ENCODE measurements around the gene AHI1. TPM values are rescaled to one million over a fixed set of nuclear protein-coding genes. Genes with fewer than 3 reads are reported as not detected.
"Not testable (repeated sequence)": the region's sequence is repeated elsewhere in the genome, so short reads cannot be mapped to it uniquely, and the experiment has no call there.

Gene AHI1
- total and polyA plus RNA-seq, 2 donors (not counting 1 experiment from before 2014, with no cell fraction given), result 8.3 to 61.7 TPM

DNA sequence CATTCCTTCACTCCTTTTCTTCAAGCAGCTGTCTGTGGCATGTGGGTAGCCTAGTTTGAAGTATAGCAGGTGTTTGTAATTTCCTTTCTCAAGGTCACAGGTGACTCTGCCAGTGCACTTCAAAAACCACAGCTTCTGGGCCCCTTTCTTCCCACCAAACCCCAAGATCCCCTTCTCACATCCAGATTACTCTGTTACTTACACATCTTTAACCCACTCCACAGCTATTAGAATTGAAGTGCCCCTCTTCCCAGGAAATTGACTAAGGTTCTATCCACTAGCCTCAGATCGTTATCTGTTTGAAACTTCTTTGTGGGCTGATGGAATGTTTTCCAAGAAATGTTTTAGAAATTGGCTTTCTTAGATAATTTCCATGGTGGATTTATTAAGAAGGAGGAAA is 150.8 kb downstream of the AHI1 start:
- no peak for ATAC-seq (ENCODE audit: low read depth)
- H3K9me3 Mint-ChIP-seq (ENCODE audit: insufficient read depth), result no peaks in the 10 kb centered on the region

DNA sequence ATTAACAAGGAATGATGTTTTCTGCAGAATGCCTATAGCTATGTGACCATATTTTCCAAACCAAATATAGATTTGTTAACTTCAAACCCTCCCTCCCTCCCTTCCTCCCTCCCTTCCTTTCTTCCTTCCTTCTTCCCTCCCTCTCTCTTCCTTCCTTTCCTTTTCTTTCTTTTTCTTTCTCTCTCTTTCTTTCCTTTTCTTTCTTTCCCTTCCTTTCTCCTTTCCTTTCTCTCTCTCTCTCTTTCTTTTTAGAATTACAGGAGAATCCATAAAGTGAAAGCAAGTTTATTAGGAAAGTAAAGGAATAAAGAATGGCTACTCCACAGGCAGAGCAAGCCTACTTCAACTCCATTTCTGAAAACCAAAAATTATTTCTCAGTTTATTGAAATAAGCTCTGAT is 153.0 kb downstream of the AHI1 start:
- Histone ChIP-seq H3K9ac (ENCODE audit: low read length) (no peak overlapping the region), H2AFZ (ENCODE audit: insufficient read depth, low read depth, low read length, poor library complexity, severe bottlenecking) (no peak overlapping the region), H3K27ac (ENCODE audit: low read length in 2 of 2) (no peak overlapping the region), H3K9me3 (ENCODE audit: control extremely low read depth in 1 of 3, control insufficient read depth in 2 of 3, insufficient read depth in 1 of 3, low read length in 2 of 3) (peaks cover 0 to 4% (median 0%) of the 10 kb centered on the region in 3 donors), H4K20me1 (ENCODE audit: control insufficient read depth, insufficient read depth, low read length, poor library complexity, severe bottlenecking) (no peaks in the 10 kb centered on the region), H3K4me3 (ENCODE audit: control extremely low read depth in 1 of 5, extremely low read depth in 1 of 5, insufficient read depth in 1 of 5, low read depth in 2 of 5, low read length in 4 of 5) (no peak overlapping the region), H3K79me2 (ENCODE audit: control insufficient read depth, insufficient read depth, low read length) (no peaks in the 10 kb centered on the region), H3K36me3 (replicated peaks in 1 of 2; ENCODE audit: control extremely low read depth in 1 of 2, control insufficient read depth in 1 of 2, extremely low read depth in 1 of 2, insufficient read depth in 2 of 2, low read length in 1 of 2) (no peaks in the 10 kb centered on the region), H3K4me1 (ENCODE audit: control insufficient read depth in 2 of 2, insufficient read depth in 2 of 2, low read length in 2 of 2) (no peaks in the 10 kb centered on the region), H3K4me2 (replicated peaks; ENCODE audit: low read depth, low read length, poor library complexity, severe bottlenecking) (no peak overlapping the region), H3K27me3 (replicated peaks in 1 of 4; ENCODE audit: control extremely low read depth in 1 of 4, control insufficient read depth in 3 of 4, insufficient read depth in 4 of 4, low read length in 3 of 4) (no peaks in the 10 kb centered on the region)
- intact Hi-C loops (cut with micrococcal nuclease), result no loop called here
- Mint-ChIP-seq H3K4me3 (no peak overlapping the region), H3K4me1 (peaks cover 5% of the 10 kb centered on the region), H3K27me3 (no peaks in the 10 kb centered on the region), H3K27ac (no peak overlapping the region), H3K9me3 (ENCODE audit: insufficient read depth) (no peaks in the 10 kb centered on the region)
- ChIA-PET CTCF (interaction anchor here (0.7 to 0.8 kb wide), 2 partner anchors 9 to 788 kb away, joined by 3 read pairs; no protein-coding TSS in a partner anchor), POLR2A (interaction anchor here (0.6 kb wide), 1 partner anchor 164 kb away, joined by 3 read pairs; no protein-coding TSS in a partner anchor)
- no peak for TF ChIP-seq EZH2 (IDR thresholded peaks at IDR 0.05; ENCODE audit: borderline replicate concordance, insufficient read depth, low read depth, low read length, poor library complexity, severe bottlenecking)
- TF ChIP-seq, protein P1, sequence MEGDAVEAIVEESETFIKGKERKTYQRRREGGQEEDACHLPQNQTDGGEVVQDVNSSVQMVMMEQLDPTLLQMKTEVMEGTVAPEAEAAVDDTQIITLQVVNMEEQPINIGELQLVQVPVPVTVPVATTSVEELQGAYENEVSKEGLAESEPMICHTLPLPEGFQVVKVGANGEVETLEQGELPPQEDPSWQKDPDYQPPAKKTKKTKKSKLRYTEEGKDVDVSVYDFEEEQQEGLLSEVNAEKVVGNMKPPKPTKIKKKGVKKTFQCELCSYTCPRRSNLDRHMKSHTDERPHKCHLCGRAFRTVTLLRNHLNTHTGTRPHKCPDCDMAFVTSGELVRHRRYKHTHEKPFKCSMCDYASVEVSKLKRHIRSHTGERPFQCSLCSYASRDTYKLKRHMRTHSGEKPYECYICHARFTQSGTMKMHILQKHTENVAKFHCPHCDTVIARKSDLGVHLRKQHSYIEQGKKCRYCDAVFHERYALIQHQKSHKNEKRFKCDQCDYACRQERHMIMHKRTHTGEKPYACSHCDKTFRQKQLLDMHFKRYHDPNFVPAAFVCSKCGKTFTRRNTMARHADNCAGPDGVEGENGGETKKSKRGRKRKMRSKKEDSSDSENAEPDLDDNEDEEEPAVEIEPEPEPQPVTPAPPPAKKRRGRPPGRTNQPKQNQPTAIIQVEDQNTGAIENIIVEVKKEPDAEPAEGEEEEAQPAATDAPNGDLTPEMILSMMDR (IDR thresholded peaks at IDR 0.05), result no peak
- no peak for DNase-seq
- no peak for ATAC-seq (ENCODE audit: low read depth)

More for the DNA sequence above, 150.8 kb downstream of the AHI1 start:
- H3K4me1 Mint-ChIP-seq, result peaks cover 5% of the 10 kb centered on the region
- Histone ChIP-seq H3K36me3 (replicated peaks in 1 of 2; ENCODE audit: control extremely low read depth in 1 of 2, control insufficient read depth in 1 of 2, extremely low read depth in 1 of 2, insufficient read depth in 2 of 2, low read length in 1 of 2) (no peaks in the 10 kb centered on the region), H2AFZ (ENCODE audit: insufficient read depth, low read depth, low read length, poor library complexity, severe bottlenecking) (no peak overlapping the region), H4K20me1 (ENCODE audit: control insufficient read depth, insufficient read depth, low read length, poor library complexity, severe bottlenecking) (no peaks in the 10 kb centered on the region), H3K79me2 (ENCODE audit: control insufficient read depth, insufficient read depth, low read length) (no peaks in the 10 kb centered on the region), H3K4me1 (ENCODE audit: control insufficient read depth in 2 of 2, insufficient read depth in 2 of 2, low read length in 2 of 2) (no peaks in the 10 kb centered on the region), H3K9ac (ENCODE audit: low read length) (no peak overlapping the region), H3K9me3 (ENCODE audit: control extremely low read depth in 1 of 3, control insufficient read depth in 2 of 3, insufficient read depth in 1 of 3, low read length in 2 of 3) (no peaks in the 10 kb centered on the region), H3K4me3 (ENCODE audit: control extremely low read depth in 1 of 5, extremely low read depth in 1 of 5, insufficient read depth in 1 of 5, low read depth in 2 of 5, low read length in 4 of 5) (no peak overlapping the region), H3K27me3 (replicated peaks in 1 of 4; ENCODE audit: control extremely low read depth in 1 of 4, control insufficient read depth in 3 of 4, insufficient read depth in 4 of 4, low read length in 3 of 4) (no peaks in the 10 kb centered on the region), H3K4me2 (replicated peaks; ENCODE audit: low read depth, low read length, poor library complexity, severe bottlenecking) (no peak overlapping the region), H3K27ac (ENCODE audit: low read length in 2 of 2) (no peak overlapping the region)
- intact Hi-C loops (cut with micrococcal nuclease), result no loop called here
- no peaks in the 10 kb centered on the region for H3K27me3 Mint-ChIP-seq
- no CpG with 5 or more reads among the region's 1 CpG for WGBS (ENCODE audit: insufficient coverage)
- ChIA-PET POLR2A (no interaction called here), CTCF (no interaction called here)
- no peak overlapping the region for H3K27ac Mint-ChIP-seq
- TF ChIP-seq, protein P1 (IDR thresholded peaks at IDR 0.05), result no peak
- no peak for TF ChIP-seq EZH2 (IDR thresholded peaks at IDR 0.05; ENCODE audit: borderline replicate concordance, insufficient read depth, low read depth, low read length, poor library complexity, severe bottlenecking)
- DNase-seq, result no peak
- H3K4me3 Mint-ChIP-seq, result no peak overlapping the region

DNA sequence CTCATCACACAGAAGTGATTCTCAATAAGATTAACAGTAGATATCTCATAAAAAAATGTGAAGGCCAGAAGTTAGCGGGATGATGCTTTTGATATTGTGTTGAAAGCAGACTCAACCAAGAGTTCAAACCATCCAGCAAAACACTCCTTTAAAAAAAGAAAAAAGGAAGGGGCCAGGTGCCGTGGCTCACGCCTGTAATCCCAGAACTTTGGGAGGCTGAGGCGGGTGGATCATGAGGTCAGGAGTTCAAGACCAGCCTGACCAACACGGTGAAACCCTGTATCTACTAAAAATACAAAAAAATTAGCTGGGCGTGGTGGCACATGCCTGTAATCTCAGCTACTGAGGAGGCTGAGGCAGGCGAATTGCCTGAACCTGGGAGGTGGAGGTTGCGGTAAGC is 157.6 kb downstream of the AHI1 start:
- ATAC-seq (ENCODE audit: low read depth), result not testable (repeated sequence)

More for the DNA sequence above, 157.6 kb downstream of the AHI1 start:
- H3K4me2 ChIP-seq (replicated peaks; ENCODE audit: low read depth, low read length, poor library complexity, severe bottlenecking); H3K4me3 Mint-ChIP-seq; DNase-seq; H3K4me1 ChIP-seq (ENCODE audit: control insufficient read depth in 2 of 2, insufficient read depth in 2 of 2, low read length in 2 of 2); H3K79me2 ChIP-seq (ENCODE audit: control insufficient read depth, insufficient read depth, low read length); H3K4me3 ChIP-seq (ENCODE audit: control extremely low read depth in 1 of 5, extremely low read depth in 1 of 5, insufficient read depth in 1 of 5, low read depth in 2 of 5, low read length in 4 of 5); H3K27ac Mint-ChIP-seq; H3K27ac ChIP-seq (ENCODE audit: low read length in 2 of 2); H3K36me3 ChIP-seq (replicated peaks in 1 of 2; ENCODE audit: control extremely low read depth in 1 of 2, control insufficient read depth in 1 of 2, extremely low read depth in 1 of 2, insufficient read depth in 2 of 2, low read length in 1 of 2); H4K20me1 ChIP-seq (ENCODE audit: control insufficient read depth, insufficient read depth, low read length, poor library complexity, severe bottlenecking); POLR2A ChIA-PET; CTCF ChIA-PET; H3K9me3 ChIP-seq (ENCODE audit: control extremely low read depth in 1 of 3, control insufficient read depth in 2 of 3, insufficient read depth in 1 of 3, low read length in 2 of 3); H3K27me3 ChIP-seq (replicated peaks in 1 of 4; ENCODE audit: control extremely low read depth in 1 of 4, control insufficient read depth in 3 of 4, insufficient read depth in 4 of 4, low read length in 3 of 4); H2AFZ ChIP-seq (ENCODE audit: insufficient read depth, low read depth, low read length, poor library complexity, severe bottlenecking); intact Hi-C loops (cut with micrococcal nuclease); H3K4me1 Mint-ChIP-seq; H3K27me3 Mint-ChIP-seq; H3K9me3 Mint-ChIP-seq (ENCODE audit: insufficient read depth); H3K9ac ChIP-seq (ENCODE audit: low read length): not testable (repeated sequence)
- WGBS (ENCODE audit: insufficient coverage), result 93% methylated on average over 3 of the region's 8 CpGs

Measured in B cell (primary cell).